ENCODE results near the gene PAPSS1.

DNA sequence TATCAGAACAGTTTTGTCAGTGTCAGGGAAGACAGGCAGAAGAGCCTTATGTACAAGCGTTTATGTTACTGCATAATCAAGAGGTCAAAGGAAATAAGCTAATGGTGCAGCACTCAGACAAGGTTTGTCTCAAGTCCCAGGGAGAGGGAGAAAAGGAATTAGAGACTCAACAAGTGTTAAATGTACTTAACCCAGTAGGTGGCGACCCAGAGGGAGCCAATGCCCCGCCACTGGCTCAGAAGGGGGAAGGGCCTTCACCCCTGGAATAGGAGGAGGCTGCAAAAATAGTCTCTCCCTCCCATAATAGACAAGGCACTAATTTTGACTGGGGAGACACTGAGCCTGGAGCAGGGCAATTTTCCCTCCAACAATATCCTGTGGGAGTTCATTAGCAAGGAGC, 14.1 kb upstream of the PAPSS1 start:
- TF ChIP-seq, protein P1, sequence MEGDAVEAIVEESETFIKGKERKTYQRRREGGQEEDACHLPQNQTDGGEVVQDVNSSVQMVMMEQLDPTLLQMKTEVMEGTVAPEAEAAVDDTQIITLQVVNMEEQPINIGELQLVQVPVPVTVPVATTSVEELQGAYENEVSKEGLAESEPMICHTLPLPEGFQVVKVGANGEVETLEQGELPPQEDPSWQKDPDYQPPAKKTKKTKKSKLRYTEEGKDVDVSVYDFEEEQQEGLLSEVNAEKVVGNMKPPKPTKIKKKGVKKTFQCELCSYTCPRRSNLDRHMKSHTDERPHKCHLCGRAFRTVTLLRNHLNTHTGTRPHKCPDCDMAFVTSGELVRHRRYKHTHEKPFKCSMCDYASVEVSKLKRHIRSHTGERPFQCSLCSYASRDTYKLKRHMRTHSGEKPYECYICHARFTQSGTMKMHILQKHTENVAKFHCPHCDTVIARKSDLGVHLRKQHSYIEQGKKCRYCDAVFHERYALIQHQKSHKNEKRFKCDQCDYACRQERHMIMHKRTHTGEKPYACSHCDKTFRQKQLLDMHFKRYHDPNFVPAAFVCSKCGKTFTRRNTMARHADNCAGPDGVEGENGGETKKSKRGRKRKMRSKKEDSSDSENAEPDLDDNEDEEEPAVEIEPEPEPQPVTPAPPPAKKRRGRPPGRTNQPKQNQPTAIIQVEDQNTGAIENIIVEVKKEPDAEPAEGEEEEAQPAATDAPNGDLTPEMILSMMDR (IDR thresholded peaks at IDR 0.05 in 8 of 11, conservative IDR thresholded peaks at IDR 0.05 in 3 of 11) = no peak
- no peak for TF ChIP-seq POLR2A (IDR thresholded peaks at IDR 0.05)
- no peak for TF ChIP-seq POLR2AphosphoS5 (IDR thresholded peaks at IDR 0.05)
